ENCODE measurements around the gene TMEM248.

DNA sequence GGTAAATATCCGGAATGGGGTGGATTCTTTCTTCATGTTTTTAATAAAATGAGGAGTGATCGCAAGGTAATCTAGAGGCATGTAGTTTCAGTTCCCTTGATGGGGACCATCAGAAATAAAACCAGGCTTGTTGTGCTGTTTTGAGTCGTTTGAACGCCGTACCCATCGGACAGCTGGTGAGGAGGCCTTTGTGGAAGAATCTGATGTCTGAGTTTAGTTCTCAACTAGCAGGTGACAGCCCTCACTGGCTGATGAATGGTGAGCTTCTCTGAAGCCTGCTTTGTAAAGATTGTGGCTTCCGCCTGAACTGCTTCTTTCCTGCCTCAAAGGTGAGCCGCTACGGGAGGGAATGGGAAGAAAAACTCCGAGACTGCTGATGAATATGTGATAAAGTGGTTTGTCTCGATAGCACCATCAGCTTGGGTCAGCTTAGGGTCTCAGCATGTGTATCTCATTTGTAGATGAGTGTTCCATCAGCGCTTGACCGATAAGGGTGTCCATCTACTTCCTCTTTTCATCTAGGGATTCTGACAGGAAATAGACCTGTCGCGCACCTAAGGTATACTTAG lies 977 bp downstream of the TMEM248 start:
- TF ChIP-seq CTCF (IDR thresholded peaks at IDR 0.05; ENCODE audit: low read length), result no peak
- TF ChIP-seq EZH2 (IDR thresholded peaks at IDR 0.05; ENCODE audit: borderline replicate concordance, low read length), result no peak
